ENCODE results near the gene ADAMTS9.

DNA sequence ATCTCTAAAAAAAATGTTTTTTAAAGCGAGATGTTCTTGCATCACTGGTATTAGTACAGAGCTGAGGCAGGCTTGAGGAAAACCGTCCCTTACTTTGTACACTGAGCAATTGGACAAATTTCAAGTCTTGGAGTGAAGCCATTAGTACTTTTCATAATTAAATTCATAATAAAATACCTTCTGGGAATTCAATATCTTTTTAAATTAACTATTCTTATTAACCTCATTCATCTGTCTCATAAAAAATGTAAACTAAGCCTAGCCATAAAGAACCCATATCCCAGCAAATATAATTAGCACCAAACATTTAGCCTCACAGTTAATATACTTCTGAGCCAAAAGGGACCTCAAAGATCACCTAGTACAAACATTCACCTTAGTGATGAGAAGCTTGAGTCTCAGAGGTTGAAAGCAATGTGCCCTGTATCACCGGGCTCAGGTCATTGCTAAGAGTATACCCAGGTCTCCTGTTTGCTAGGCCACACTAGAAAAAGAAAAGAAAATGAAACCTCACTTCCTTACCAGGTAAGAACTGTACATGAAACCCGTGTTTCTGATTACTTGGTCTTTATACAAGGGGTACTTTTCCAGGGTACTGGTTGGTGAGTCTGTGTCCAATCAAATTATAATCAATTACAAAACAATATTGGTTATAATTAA is 192.5 kb downstream of the ADAMTS9 start:
- TF ChIP-seq, protein P1, sequence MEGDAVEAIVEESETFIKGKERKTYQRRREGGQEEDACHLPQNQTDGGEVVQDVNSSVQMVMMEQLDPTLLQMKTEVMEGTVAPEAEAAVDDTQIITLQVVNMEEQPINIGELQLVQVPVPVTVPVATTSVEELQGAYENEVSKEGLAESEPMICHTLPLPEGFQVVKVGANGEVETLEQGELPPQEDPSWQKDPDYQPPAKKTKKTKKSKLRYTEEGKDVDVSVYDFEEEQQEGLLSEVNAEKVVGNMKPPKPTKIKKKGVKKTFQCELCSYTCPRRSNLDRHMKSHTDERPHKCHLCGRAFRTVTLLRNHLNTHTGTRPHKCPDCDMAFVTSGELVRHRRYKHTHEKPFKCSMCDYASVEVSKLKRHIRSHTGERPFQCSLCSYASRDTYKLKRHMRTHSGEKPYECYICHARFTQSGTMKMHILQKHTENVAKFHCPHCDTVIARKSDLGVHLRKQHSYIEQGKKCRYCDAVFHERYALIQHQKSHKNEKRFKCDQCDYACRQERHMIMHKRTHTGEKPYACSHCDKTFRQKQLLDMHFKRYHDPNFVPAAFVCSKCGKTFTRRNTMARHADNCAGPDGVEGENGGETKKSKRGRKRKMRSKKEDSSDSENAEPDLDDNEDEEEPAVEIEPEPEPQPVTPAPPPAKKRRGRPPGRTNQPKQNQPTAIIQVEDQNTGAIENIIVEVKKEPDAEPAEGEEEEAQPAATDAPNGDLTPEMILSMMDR (IDR thresholded peaks at IDR 0.05 in 4 of 5, conservative IDR thresholded peaks at IDR 0.05 in 1 of 5) = no peak
- TF ChIP-seq POLR2A (IDR thresholded peaks at IDR 0.05) = no peak
